Measurements from ENCODE around the gene C16orf78.

Gene C16orf78

DNA sequence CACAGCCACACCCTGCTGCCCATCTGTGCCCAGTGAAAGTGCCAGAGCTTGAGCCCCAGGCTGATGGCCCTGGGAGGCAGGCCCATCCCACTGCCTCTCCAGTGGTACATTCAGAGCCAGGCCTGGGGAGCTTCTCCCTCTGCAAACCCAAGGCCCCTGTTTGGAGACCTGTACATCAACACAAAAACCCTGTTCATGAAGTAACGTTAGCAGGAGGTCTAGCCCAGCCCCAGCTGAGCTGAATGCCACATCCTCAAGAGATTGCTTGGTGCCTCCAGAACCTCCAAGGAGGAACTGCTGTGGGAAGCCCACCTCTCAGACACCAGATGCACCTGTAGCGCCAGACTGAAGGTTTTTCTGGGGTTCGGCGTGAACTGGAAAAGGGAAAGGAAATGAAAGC lies 31.5 kb downstream of the C16orf78 start:
- no peak for TF ChIP-seq CTCF (IDR thresholded peaks at IDR 0.05; ENCODE audit: borderline replicate concordance, insufficient read depth, low read depth, low read length)
- H3K4me3 ChIP-seq (ENCODE audit: low read depth, low read length), result no peak overlapping the region

GRCh38 chr16:49405530-49405929 lies 31.9 kb downstream of the C16orf78 start:
- no peak overlapping the region for H3K4me3 ChIP-seq (ENCODE audit: low read depth, low read length)
- no peak for TF ChIP-seq CTCF (IDR thresholded peaks at IDR 0.05; ENCODE audit: borderline replicate concordance, insufficient read depth, low read depth, low read length)

GRCh38 chr16:49407873-49408550 lies 34.4 kb downstream of the C16orf78 start:
- TF ChIP-seq CTCF (IDR thresholded peaks at IDR 0.05; ENCODE audit: borderline replicate concordance, insufficient read depth, low read depth, low read length), result peak; percentile 89
- H3K4me3 ChIP-seq (ENCODE audit: low read depth, low read length), result no peak overlapping the region

GRCh38 chr16:49409121-49409520 lies 35.5 kb downstream of the C16orf78 start:
- H3K4me3 ChIP-seq (ENCODE audit: low read depth, low read length), result no peak overlapping the region
- TF ChIP-seq CTCF (IDR thresholded peaks at IDR 0.05; ENCODE audit: borderline replicate concordance, insufficient read depth, low read depth, low read length), result no peak

GRCh38 chr16:49410226-49410625 lies 36.6 kb downstream of the C16orf78 start:
- TF ChIP-seq CTCF (IDR thresholded peaks at IDR 0.05; ENCODE audit: borderline replicate concordance, insufficient read depth, low read depth, low read length), result no peak
- H3K4me3 ChIP-seq (ENCODE audit: low read depth, low read length), result no peak overlapping the region

DNA sequence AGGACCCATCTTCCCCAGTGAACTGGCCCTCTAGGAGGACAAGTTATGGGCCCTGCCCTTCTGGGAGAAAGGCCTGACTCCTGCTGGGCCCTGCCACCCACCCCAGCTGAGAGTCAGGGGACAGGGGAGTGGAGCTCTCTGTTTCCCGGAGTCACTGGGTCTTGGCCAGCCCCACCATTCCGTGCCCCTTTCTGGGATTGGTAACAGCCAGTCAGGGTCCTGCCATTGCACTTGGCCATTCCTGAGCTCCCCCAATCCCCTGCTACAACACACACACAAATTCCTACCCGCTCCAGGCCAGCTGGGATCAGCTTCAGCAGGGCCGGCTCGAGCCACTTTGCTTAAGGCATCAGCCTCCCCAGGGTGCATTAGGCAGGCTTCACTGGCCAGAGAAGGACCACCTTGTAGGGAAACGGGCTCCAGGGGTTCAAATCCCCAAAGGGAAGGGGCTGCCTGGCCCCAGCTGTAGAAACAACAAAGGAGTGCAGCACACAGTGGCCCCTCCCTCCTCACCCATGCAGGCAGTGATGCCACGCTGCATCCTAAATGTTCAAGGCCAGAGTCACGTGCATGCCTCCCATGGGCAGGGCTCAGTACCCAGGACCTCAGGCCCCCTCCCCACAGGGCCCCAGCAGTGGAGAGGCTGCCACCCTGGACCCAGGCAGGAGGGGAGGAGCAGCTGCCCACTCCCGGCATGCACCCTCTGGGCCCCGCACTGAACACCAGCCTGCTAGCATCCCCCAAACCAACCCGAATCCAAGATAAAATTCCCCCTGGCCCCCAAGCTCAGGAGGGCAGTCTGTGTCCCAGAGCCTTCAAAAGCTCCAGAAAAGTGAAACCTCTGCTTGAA lies 37.7 kb downstream of the C16orf78 start:
- TF ChIP-seq CTCF (IDR thresholded peaks at IDR 0.05; ENCODE audit: borderline replicate concordance, insufficient read depth, low read depth, low read length), result no peak
- no peak overlapping the region for H3K4me3 ChIP-seq (ENCODE audit: low read depth, low read length)

- TF ChIP-seq CTCF (IDR thresholded peaks at IDR 0.05; ENCODE audit: borderline replicate concordance, insufficient read depth, low read depth, low read length), result no peak
- H3K4me3 ChIP-seq (ENCODE audit: low read depth, low read length), result no peak overlapping the region
These were observed 41.1 kb downstream of the C16orf78 start for GRCh38 chr16:49414671-49415070.
